Right atrium auricular region (tissue), 2 donors: Measurements from ENCODE around the gene RIMBP2. TPM values are rescaled to one million over a fixed set of nuclear protein-coding genes. Genes with fewer than 3 reads are reported as not detected.

Experiments used
- DNase-seq: peaks from one replicate; pipeline ENCODE4 v3.0.0-alpha.2; 2019; ENCODE audit warnings: low spot score
- H3K27ac ChIP-seq, 2 donors: fragments of 200-600 bp; sonication (generic); 1 replicate in 1 of 2; 2 replicates in 1 of 2; pipeline ENCODE4 v1.5.1; 2016 to 2019
- H3K27me3 ChIP-seq, 2 donors: fragments of 200-600 bp; sonication (generic); one replicate each; pipeline versions ENCODE4 v1.5.1 to v1.6.0; 2017 to 2019
- H3K36me3 ChIP-seq: fragments of 200-600 bp; sonication (generic); one replicate; pipeline ENCODE4 v1.5.1; 2016
- H3K4me1 ChIP-seq, 2 donors: fragments of 200-600 bp; sonication (generic); one replicate each; pipeline versions ENCODE4 v1.5.1 to v1.6.0; 2017 to 2019
- H3K4me3 ChIP-seq, 2 donors: fragments of 200-600 bp; sonication (generic); 1 replicate in 1 of 2; 2 replicates in 1 of 2; pipeline ENCODE4 v1.5.1; 2017 to 2019; ENCODE audit warnings: mild to moderate bottlenecking in 1 of 2, moderate library complexity in 1 of 2
- H3K9me3 ChIP-seq, 2 donors: fragments of 200-600 bp; sonication (generic); one replicate each; pipeline ENCODE4 v1.5.1; 2019
- CTCF ChIP-seq, 2 donors: fragments of 200-600 bp; sonication (generic); IDR thresholded peaks; one replicate each; pipeline ENCODE4 v1.5.1; 2019; ENCODE audit warnings: antibody characterized with exemption in 2 of 2
- total RNA-seq, 2 donors: library from RNA; depleted of rRNA; stranded (reverse); fragments of >200 nt; gene quantifications; one replicate each; pipeline ENCODE4 v1.1.0, GENCODE V29; 2016

RIMBP2 gene
- total RNA-seq, 2 donors from 2014 or later, result 0.04 TPM; not detected in 1

- no peaks in the 10 kb centered on the region for H3K4me1 ChIP-seq
- no peaks in the 10 kb centered on the region for H3K36me3 ChIP-seq
- H3K9me3 ChIP-seq, result peaks cover 7 to 8% of the 10 kb centered on the region in 2 donors
- H3K27ac ChIP-seq, result no peak overlapping the region
- no peak overlapping the region for H3K4me3 ChIP-seq
- no peaks in the 10 kb centered on the region for H3K27me3 ChIP-seq
- no peak for DNase-seq
- no peak for TF ChIP-seq CTCF (IDR thresholded peaks at IDR 0.05)
Measured at GRCh38 chr12:130555628-130556485, 160.2 kb downstream of the RIMBP2 start.

DNA sequence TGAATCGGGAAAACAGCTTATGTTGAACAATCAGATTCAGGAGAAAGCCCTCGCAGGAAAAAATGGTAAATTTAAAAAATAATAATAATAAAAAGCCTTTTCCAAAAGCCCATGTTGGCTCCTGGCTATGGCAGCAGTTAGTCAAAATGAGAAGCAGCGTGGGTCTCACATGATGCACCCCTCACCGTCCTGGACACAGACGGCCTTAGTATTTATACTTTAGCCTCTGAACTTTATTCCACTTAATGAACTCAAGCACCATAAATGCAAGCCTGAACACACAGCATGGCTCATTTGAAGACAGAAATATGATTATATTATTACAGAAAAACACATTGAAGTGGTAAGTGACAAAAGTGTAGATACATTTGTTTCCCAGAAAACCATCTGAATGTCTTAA lies 160.9 kb downstream of the RIMBP2 start:
- Histone ChIP-seq H3K27ac (no peak overlapping the region), H3K4me1 (no peaks in the 10 kb centered on the region), H3K36me3 (no peaks in the 10 kb centered on the region), H3K9me3 (peaks cover 7 to 12% of the 10 kb centered on the region in 2 donors), H3K27me3 (no peaks in the 10 kb centered on the region), H3K4me3 (no peak overlapping the region)
- TF ChIP-seq CTCF (IDR thresholded peaks at IDR 0.05), result no peak
- DNase-seq, result no peak

DNA sequence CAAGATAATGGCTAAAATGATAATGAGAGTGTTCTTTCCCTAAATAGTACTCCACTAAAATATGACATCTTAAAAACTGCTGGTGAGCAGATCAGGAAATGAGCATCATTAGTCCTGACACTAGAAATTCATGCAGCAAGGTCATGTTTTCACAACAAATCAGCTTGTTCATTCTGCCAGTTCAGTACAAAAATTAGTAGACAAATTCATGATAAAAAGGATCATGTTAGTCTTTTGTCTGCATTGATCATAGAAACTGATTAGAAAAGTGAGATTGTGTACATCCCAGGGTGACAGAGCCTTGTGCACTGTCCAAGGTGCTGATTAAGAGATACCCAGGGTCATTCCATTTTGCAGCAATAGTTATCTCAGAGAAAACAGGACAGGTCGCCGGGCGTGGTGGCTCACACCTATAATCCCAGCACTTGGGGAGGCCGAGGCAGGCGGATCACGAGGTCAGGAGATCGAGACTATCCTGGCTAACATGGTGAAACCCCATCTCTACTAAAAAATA lies 163.6 kb downstream of the RIMBP2 start:
- Histone ChIP-seq H3K27ac (no peak overlapping the region), H3K4me3 (no peak overlapping the region), H3K9me3 (peaks cover 7 to 12% of the 10 kb centered on the region in 2 donors), H3K27me3 (no peaks in the 10 kb centered on the region), H3K4me1 (no peaks in the 10 kb centered on the region), H3K36me3 (no peaks in the 10 kb centered on the region)
- no peak for DNase-seq
- TF ChIP-seq CTCF (IDR thresholded peaks at IDR 0.05), result no peak

DNA sequence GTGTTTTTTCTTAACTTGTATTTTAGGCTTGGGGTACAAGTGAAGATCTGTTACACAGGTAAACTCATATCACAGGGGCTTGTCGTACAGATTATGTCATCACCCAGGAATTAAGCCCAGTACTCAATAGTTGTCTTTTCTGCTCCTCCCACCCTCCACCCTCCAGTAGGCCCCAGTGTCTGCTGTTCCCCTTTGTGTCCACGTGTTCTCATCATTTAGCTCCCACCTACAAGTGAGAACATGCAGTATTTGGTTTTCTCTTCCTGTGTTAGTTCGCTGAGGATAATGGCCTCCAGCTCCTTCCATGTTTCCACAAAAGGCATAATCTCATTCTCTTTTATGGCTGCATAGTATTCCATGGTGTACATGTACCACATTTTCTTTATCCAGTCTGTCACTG lies 166.7 kb downstream of the RIMBP2 start:
- Histone ChIP-seq H3K4me1 (no peaks in the 10 kb centered on the region), H3K9me3 (peaks cover 7 to 12% of the 10 kb centered on the region in 2 donors), H3K4me3 (no peak overlapping the region), H3K27ac (no peak overlapping the region), H3K27me3 (no peaks in the 10 kb centered on the region), H3K36me3 (no peaks in the 10 kb centered on the region)
- no peak for DNase-seq
- TF ChIP-seq CTCF (IDR thresholded peaks at IDR 0.05), result no peak

- TF ChIP-seq CTCF (IDR thresholded peaks at IDR 0.05), result no peak
- H3K4me1 ChIP-seq, result no peaks in the 10 kb centered on the region
- H3K27me3 ChIP-seq, result no peaks in the 10 kb centered on the region
- no peak overlapping the region for H3K4me3 ChIP-seq
- DNase-seq, result no peak
- no peaks in the 10 kb centered on the region for H3K36me3 ChIP-seq
- H3K9me3 ChIP-seq, result peaks cover 7 to 12% of the 10 kb centered on the region in 2 donors
- no peak overlapping the region for H3K27ac ChIP-seq
Measured at GRCh38 chr12:130547480-130548155, 168.5 kb downstream of the RIMBP2 start.
